Measurements from ENCODE around the gene AADACL3. TPM values are rescaled to one million over a fixed set of nuclear protein-coding genes. Genes with fewer than 3 reads are reported as not detected.

The AADACL3 gene
- total RNA-seq, 1 donor from 2014 or later, result not detected

GRCh38 chr1:12678350-12678749 is 37.6 kb upstream of the AADACL3 start:
- FAIRE-seq, result no peak
- TF ChIP-seq CTCF (IDR thresholded peaks at IDR 0.05; ENCODE audit: insufficient read depth, low read length, severe bottlenecking), result no peak

GRCh38 chr1:12678820-12679219 is 37.1 kb upstream of the AADACL3 start:
- no peak for FAIRE-seq
- no peak for TF ChIP-seq CTCF (IDR thresholded peaks at IDR 0.05; ENCODE audit: insufficient read depth, low read length, severe bottlenecking)

More at GRCh38 chr1:12678350-12678749, 37.6 kb upstream of the AADACL3 start:
- Histone ChIP-seq H3K4me3 (ENCODE audit: low read depth, low read length) (no peak overlapping the region), H3K36me3 (ENCODE audit: control insufficient read depth, insufficient read depth, low read length) (no peaks in the 10 kb centered on the region), H3K27me3 (ENCODE audit: control insufficient read depth, insufficient read depth, low read length) (no peaks in the 10 kb centered on the region)
- no peak for DNase-seq (ENCODE audit: low read depth)

GRCh38 chr1:12690156-12690555 is 25.8 kb upstream of the AADACL3 start:
- Histone ChIP-seq H3K27me3 (ENCODE audit: control insufficient read depth, insufficient read depth, low read length) (no peaks in the 10 kb centered on the region), H3K36me3 (ENCODE audit: control insufficient read depth, insufficient read depth, low read length) (no peaks in the 10 kb centered on the region), H3K4me3 (ENCODE audit: low read depth, low read length) (no peak overlapping the region)
- DNase-seq (ENCODE audit: low read depth) (no peak), FAIRE-seq (no peak)
- TF ChIP-seq CTCF (IDR thresholded peaks at IDR 0.05; ENCODE audit: insufficient read depth, low read length, severe bottlenecking), result no peak

More at GRCh38 chr1:12678820-12679219, 37.1 kb upstream of the AADACL3 start:
- H3K36me3 ChIP-seq (ENCODE audit: control insufficient read depth, insufficient read depth, low read length), result no peaks in the 10 kb centered on the region
- no peak overlapping the region for H3K4me3 ChIP-seq (ENCODE audit: low read depth, low read length)
- no peaks in the 10 kb centered on the region for H3K27me3 ChIP-seq (ENCODE audit: control insufficient read depth, insufficient read depth, low read length)
- DNase-seq (ENCODE audit: low read depth), result no peak

- H3K27me3 ChIP-seq (ENCODE audit: control insufficient read depth, insufficient read depth, low read length), result no peaks in the 10 kb centered on the region
These were observed 22.7 kb upstream of the AADACL3 start for GRCh38 chr1:12692967-12693782.

GRCh38 chr1:12696658-12697057 is 19.3 kb upstream of the AADACL3 start:
- DNase-seq (ENCODE audit: low read depth) (no peak), FAIRE-seq (no peak)
- no peaks in the 10 kb centered on the region for H3K27me3 ChIP-seq (ENCODE audit: control insufficient read depth, insufficient read depth, low read length)
- no peak overlapping the region for H3K4me3 ChIP-seq (ENCODE audit: low read depth, low read length)
- no peaks in the 10 kb centered on the region for H3K36me3 ChIP-seq (ENCODE audit: control insufficient read depth, insufficient read depth, low read length)
- TF ChIP-seq CTCF (IDR thresholded peaks at IDR 0.05; ENCODE audit: insufficient read depth, low read length, severe bottlenecking), result no peak

More at GRCh38 chr1:12692967-12693782, 22.7 kb upstream of the AADACL3 start:
- no peak for TF ChIP-seq CTCF (IDR thresholded peaks at IDR 0.05; ENCODE audit: insufficient read depth, low read length, severe bottlenecking)
- FAIRE-seq (no peak), DNase-seq (ENCODE audit: low read depth) (no peak)
- H3K4me3 ChIP-seq (ENCODE audit: low read depth, low read length), result no peak overlapping the region
- no peaks in the 10 kb centered on the region for H3K36me3 ChIP-seq (ENCODE audit: control insufficient read depth, insufficient read depth, low read length)

All from bronchial epithelial cell (primary cell).